ENCODE measurements around the gene TRIM34.

- TF ChIP-seq, protein P1, sequence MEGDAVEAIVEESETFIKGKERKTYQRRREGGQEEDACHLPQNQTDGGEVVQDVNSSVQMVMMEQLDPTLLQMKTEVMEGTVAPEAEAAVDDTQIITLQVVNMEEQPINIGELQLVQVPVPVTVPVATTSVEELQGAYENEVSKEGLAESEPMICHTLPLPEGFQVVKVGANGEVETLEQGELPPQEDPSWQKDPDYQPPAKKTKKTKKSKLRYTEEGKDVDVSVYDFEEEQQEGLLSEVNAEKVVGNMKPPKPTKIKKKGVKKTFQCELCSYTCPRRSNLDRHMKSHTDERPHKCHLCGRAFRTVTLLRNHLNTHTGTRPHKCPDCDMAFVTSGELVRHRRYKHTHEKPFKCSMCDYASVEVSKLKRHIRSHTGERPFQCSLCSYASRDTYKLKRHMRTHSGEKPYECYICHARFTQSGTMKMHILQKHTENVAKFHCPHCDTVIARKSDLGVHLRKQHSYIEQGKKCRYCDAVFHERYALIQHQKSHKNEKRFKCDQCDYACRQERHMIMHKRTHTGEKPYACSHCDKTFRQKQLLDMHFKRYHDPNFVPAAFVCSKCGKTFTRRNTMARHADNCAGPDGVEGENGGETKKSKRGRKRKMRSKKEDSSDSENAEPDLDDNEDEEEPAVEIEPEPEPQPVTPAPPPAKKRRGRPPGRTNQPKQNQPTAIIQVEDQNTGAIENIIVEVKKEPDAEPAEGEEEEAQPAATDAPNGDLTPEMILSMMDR (conservative IDR thresholded peaks at IDR 0.05; ENCODE audit: low read length): no peak
- no peak for TF ChIP-seq EZH2phosphoT487 (IDR thresholded peaks at IDR 0.05; ENCODE audit: borderline replicate concordance, low read depth, low read length)
Observed at GRCh38 chr11:5603326-5603725, 21.5 kb upstream of the TRIM34 start.

Measured in OCI-LY7 (cell line).